Measurements from ENCODE around the gene ESR1.

- TF ChIP-seq CTCF (IDR thresholded peaks at IDR 0.05; ENCODE audit: low read depth, low read length, missing input control) (no peak), RAD21 (IDR thresholded peaks at IDR 0.05) (no peak), SP1 (IDR thresholded peaks at IDR 0.05) (no peak), TAF1 (conservative IDR thresholded peaks at IDR 0.05) (no peak), JUND (IDR thresholded peaks at IDR 0.05) (no peak), HNF4G (IDR thresholded peaks at IDR 0.05) (no peak), REST (IDR thresholded peaks at IDR 0.05) (no peak)
Measured at GRCh38 chr6:152096863-152097496, 289.5 kb downstream of the ESR1 start.
